ENCODE results near the gene RCOR1. TPM values are rescaled to one million over a fixed set of nuclear protein-coding genes. Genes with fewer than 3 reads are reported as not detected.

The RCOR1 gene
- total RNA-seq, 1 experiment from 2014 or later: 34.1 TPM

GRCh38 chr14:102578821-102579220, 13.6 kb upstream of the RCOR1 start:
- Histone ChIP-seq H4K20me1 (ENCODE audit: control insufficient read depth, insufficient read depth, insufficient read length) (no peaks in the 10 kb centered on the region), H3K14ac (ENCODE audit: insufficient read depth, low read length) (no peak overlapping the region), H2AFZ (ENCODE audit: low read length) (no peak overlapping the region), H3K4me1 (ENCODE audit: insufficient read depth, low read length) (no peaks in the 10 kb centered on the region; the same call in 1 of the 2 replicates), H3K9ac (ENCODE audit: extremely low read depth, insufficient read length, low read length) (no peak overlapping the region), H3K4ac (ENCODE audit: low read depth, low read length) (no peak overlapping the region), H3K79me1 (ENCODE audit: insufficient read depth, low read depth, low read length, poor library complexity, severe bottlenecking) (no peaks in the 10 kb centered on the region), H2BK12ac (ENCODE audit: insufficient read length, low read depth, low read length) (no peak overlapping the region), H3K27ac (ENCODE audit: insufficient read length, low read depth, low read length) (no peak overlapping the region), H3K18ac (ENCODE audit: insufficient read length, low read depth, low read length) (no peak overlapping the region), H2BK120ac (ENCODE audit: low read depth, low read length, poor library complexity, severe bottlenecking) (no peak overlapping the region), H2AK5ac (ENCODE audit: insufficient read length, low read length) (no peak overlapping the region), H4K5ac (ENCODE audit: insufficient read length, low read depth, low read length) (no peak overlapping the region), H3K23me2 (ENCODE audit: insufficient read length, low read depth, low read length, poor library complexity, severe bottlenecking) (no peaks in the 10 kb centered on the region), H4K91ac (ENCODE audit: insufficient read length, low read depth, low read length) (no peak overlapping the region), H2BK15ac (ENCODE audit: low read depth, low read length) (no peak overlapping the region), H3K23ac (ENCODE audit: insufficient read length, low read depth, low read length) (no peak overlapping the region), H2BK5ac (ENCODE audit: insufficient read length, low read length) (no peak overlapping the region), H4K8ac (replicated peaks; ENCODE audit: insufficient read length, low read depth, low read length) (no peak overlapping the region), H3T11ph (ENCODE audit: low read length) (no peak overlapping the region), H3K79me2 (ENCODE audit: insufficient read depth, low read length) (no peaks in the 10 kb centered on the region), H3K4me2 (ENCODE audit: insufficient read depth, insufficient read length, low read length) (no peak overlapping the region), H2BK20ac (ENCODE audit: low read depth, low read length, poor library complexity, severe bottlenecking) (no peak overlapping the region), H3K56ac (ENCODE audit: insufficient read length, low read depth, low read length) (no peak overlapping the region), H3K27me3 (ENCODE audit: insufficient read depth, low read length) (no peaks in the 10 kb centered on the region), H3K9me3 (ENCODE audit: control insufficient read depth, low read depth, low read length) (no peaks in the 10 kb centered on the region)
- H3K9me3 Mint-ChIP-seq: no peaks in the 10 kb centered on the region; a peak in 1 of 5 replicates
- peak overlapping the region in 1 of 3 experiments; percentile 57; a peak in 1 of 7 replicates for H3K27ac Mint-ChIP-seq
- H3K4me3 Mint-ChIP-seq: no peak overlapping the region
- no peaks in the 10 kb centered on the region for H3K36me3 Mint-ChIP-seq (ENCODE audit: insufficient read depth in 1 of 3, low read depth in 3 of 3)
- no peak for TF ChIP-seq CTCF (conservative IDR thresholded peaks at IDR 0.05)
- DNase-seq: no peak
- no peaks in the 10 kb centered on the region for H3K27me3 Mint-ChIP-seq (ENCODE audit: low read depth)
- H3K4me1 Mint-ChIP-seq: peaks cover 13 to 15% of the 10 kb centered on the region in 2 experiments
- WGBS (ENCODE audit: extremely low coverage, insufficient read length, low lambda C conversion rate): no CpG with 5 or more reads among the region's 7 CpGs
